HCT116 (cell line): ENCODE results near the gene SOCS1. TPM values are rescaled to one million over a fixed set of nuclear protein-coding genes. Genes with fewer than 3 reads are reported as not detected.

Experiments used
- ATAC-seq: fragments of 200-7000 bp; cut with Tn5 transposase; 2 replicates; pipeline ENCODE4 v1.9.1; 2020; ENCODE audit warnings: mild to moderate bottlenecking, moderate library complexity
- BruUV-seq: library from RNA; stranded (reverse); fragments of 400-500 nt; replicated peaks from 2 replicates; lab custom pipeline; 2021; lab: Mats Ljungman, UMichigan
- CTCF ChIA-PET: fragments of 300-600 bp; sonication (Branson Sonifier 250); formaldehyde crosslinking; loops from one replicate; lab custom pipeline; 2021; ENCODE audit warnings: antibody characterized with exemption; lab: Charles Lee
- POLR2A ChIA-PET: fragments of 300-600, 350-600 bp; sonication (Branson Sonifier 250); formaldehyde crosslinking; loops from one replicate; lab custom pipeline; 2021; ENCODE audit warnings: antibody characterized with exemption; lab: Charles Lee
- RAD21 ChIA-PET, 2 experiments: fragments of 300-600 bp; sonication (Branson Sonifier 250); formaldehyde crosslinking; loops; one replicate each; lab custom pipeline; 2023; ENCODE audit warnings: low total read pairs in 2 of 2; ENCODE audit not compliant: uncharacterized antibody in 2 of 2, unreplicated experiment in 2 of 2, low non-redundant PET in 1 of 2; lab: Charles Lee
- DNase-seq: peaks from one replicate; pipeline ENCODE4 v3.0.0-alpha.2; 2010; ENCODE audit warnings: low read depth, low spot score
- H2AFZ ChIP-seq: fragments of 200-600 bp; shearing (Covaris generic), sonication (generic); 2 replicates; pipeline ENCODE4 v1.6.1; 2017; ENCODE audit warnings: low read depth, mixed run types, mixed read lengths, antibody characterized with exemption, low read length; ENCODE audit not compliant: poor library complexity, severe bottlenecking
- H3K27ac ChIP-seq: 2 replicates; pipeline ENCODE4 v1.5.1; 2012; ENCODE audit warnings: low read depth, low read length
- H3K27me3 ChIP-seq: fragments of 200-600 bp; sonication (generic); 2 replicates; pipeline ENCODE4 v1.6.1; 2016; ENCODE audit warnings: mixed run types, low read length, mixed read lengths; ENCODE audit not compliant: insufficient read depth
- H3K36me3 ChIP-seq, 2 experiments: fragments of 200-500 bp in 1 of 2; fragments of 200-600 bp in 1 of 2; sonication (Bioruptor generic) in 1 of 2; sonication (generic) in 1 of 2; 2 replicates each; pipeline versions ENCODE4 v1.5.1 to v1.6.1; 2014 to 2016; ENCODE audit warnings: low read length in 2 of 2, inconsistent platforms in 1 of 2, mixed read lengths in 1 of 2, mixed run types in 1 of 2; ENCODE audit not compliant: insufficient read depth in 2 of 2, control insufficient read depth in 1 of 2
- H3K4me1 ChIP-seq, 2 experiments: fragments of 200-600 bp in 1 of 2; sonication (generic) in 1 of 2; 2 replicates each; pipeline versions ENCODE4 v1.5.1 to v1.6.1; 2012 to 2017; ENCODE audit warnings: low read length in 2 of 2, inconsistent platforms in 1 of 2, mild to moderate bottlenecking in 1 of 2, mixed read lengths in 1 of 2, mixed run types in 1 of 2, moderate library complexity in 1 of 2; ENCODE audit not compliant: insufficient read depth in 2 of 2, control insufficient read depth in 1 of 2
- H3K4me2 ChIP-seq: fragments of 200-600 bp; sonication (generic); 2 replicates; pipeline ENCODE4 v1.6.1; 2017; ENCODE audit warnings: mixed run types, low read length, mixed read lengths
- H3K4me3 ChIP-seq, 2 experiments: fragments of 200-600 bp in 1 of 2; sonication (generic) in 1 of 2; replicated peaks in 1 of 2; 2 replicates each; pipeline ENCODE4 v1.5.1; 2011 to 2016; ENCODE audit warnings: low read length in 2 of 2, control low read depth in 1 of 2, low read depth in 1 of 2, mild to moderate bottlenecking in 1 of 2, mixed read lengths in 1 of 2, mixed run types in 1 of 2
- H3K79me2 ChIP-seq: fragments of 200-600 bp; sonication (generic); 2 replicates; pipeline ENCODE4 v1.6.1; 2017; ENCODE audit warnings: mild to moderate bottlenecking, mixed run types, low read length, moderate library complexity, mixed read lengths; ENCODE audit not compliant: insufficient read depth
- H3K9ac ChIP-seq: fragments of 200-600 bp; sonication (generic); 2 replicates; pipeline ENCODE4 v1.6.1; 2016; ENCODE audit warnings: low read length, mixed read lengths
- H3K9me2 ChIP-seq: fragments of 200-600 bp; sonication (generic), shearing (Covaris generic); 2 replicates; pipeline ENCODE4 v1.6.1; 2017; ENCODE audit warnings: mixed run types, mild to moderate bottlenecking, moderate library complexity; ENCODE audit not compliant: insufficient read depth
- H3K9me3 ChIP-seq, 2 experiments: fragments of 200-500 bp in 1 of 2; fragments of 200-600 bp in 1 of 2; sonication (Bioruptor generic) in 1 of 2; sonication (generic) in 1 of 2; 2 replicates each; pipeline ENCODE4 v1.6.1; 2014 to 2017; ENCODE audit warnings: low read length in 2 of 2, mixed read lengths in 2 of 2, inconsistent platforms in 1 of 2, low read depth in 1 of 2, mild to moderate bottlenecking in 1 of 2, mixed run types in 1 of 2, moderate library complexity in 1 of 2; ENCODE audit not compliant: control insufficient read depth in 1 of 2, insufficient read depth in 1 of 2
- H4K20me1 ChIP-seq: fragments of 200-600 bp; sonication (generic), shearing (Covaris generic); 2 replicates; pipeline ENCODE4 v1.6.1; 2017; ENCODE audit warnings: mixed run types, mild to moderate bottlenecking, moderate library complexity; ENCODE audit not compliant: insufficient read depth
- CEBPB ChIP-seq: IDR thresholded peaks from 2 replicates; pipeline ENCODE4 v1.6.1; 2012; ENCODE audit warnings: low read depth
- EZH2 ChIP-seq: fragments of 200-600 bp; sonication (generic); IDR thresholded peaks from 2 replicates; pipeline ENCODE4 v1.6.1; 2017; ENCODE audit warnings: antibody characterized with exemption, mixed run types
- EZH2phosphoT487 ChIP-seq: fragments of 200-600 bp; IDR thresholded peaks from 2 replicates; pipeline ENCODE4 v1.6.1; 2018; ENCODE audit warnings: antibody characterized with exemption, borderline replicate concordance
- MAX ChIP-seq: IDR thresholded peaks from 2 replicates; pipeline ENCODE4 v1.6.1; 2012
- POLR2AphosphoS5 ChIP-seq: IDR thresholded peaks from 2 replicates; pipeline ENCODE4 v1.6.1; 2011; ENCODE audit warnings: mild to moderate bottlenecking, low read depth, low read length, moderate library complexity
- RAD21 ChIP-seq: IDR thresholded peaks from 2 replicates; pipeline ENCODE4 v1.6.1; 2012; ENCODE audit warnings: low read depth, mild to moderate bottlenecking
- SIN3A ChIP-seq: IDR thresholded peaks from 2 replicates; pipeline ENCODE4 v1.6.1; 2012; ENCODE audit warnings: low read depth
- SP1 ChIP-seq: IDR thresholded peaks from 2 replicates; pipeline ENCODE4 v1.6.1; 2012; ENCODE audit warnings: low read depth
- SRF ChIP-seq: IDR thresholded peaks from 2 replicates; pipeline ENCODE4 v1.6.1; 2012; ENCODE audit warnings: low read depth
- TCF7L2 ChIP-seq: IDR thresholded peaks from 2 replicates; pipeline ENCODE4 v1.7.0; 2011; ENCODE audit warnings: borderline replicate concordance, inconsistent platforms; ENCODE audit not compliant: insufficient read depth, insufficient read length; ENCODE audit errors: extremely low read depth
- YY1 ChIP-seq: IDR thresholded peaks from 2 replicates; pipeline ENCODE4 v1.6.1; 2011; ENCODE audit warnings: low read length, low read depth, moderate library complexity, mild to moderate bottlenecking; ENCODE audit not compliant: insufficient replicate concordance; ENCODE audit errors: extremely low read depth
- ZFX ChIP-seq: fragments of 450-650 bp; IDR thresholded peaks from 2 replicates; pipeline ENCODE4 v1.6.1; 2017
- ZNF274 ChIP-seq: fragments of 200-500 bp; sonication (Bioruptor generic); IDR thresholded peaks from 2 replicates; pipeline ENCODE4 v1.6.1; 2014; ENCODE audit warnings: mild to moderate bottlenecking, low read depth, low read length, inconsistent platforms
- intact Hi-C: fragments of 100-400 bp; cut with micrococcal nuclease; formaldehyde crosslinking; loops from 2 replicates; pipeline ENCODE4 v1.10.0; 2022
- total RNA-seq: library from RNA; stranded (reverse); gene quantifications from one replicate; pipeline ENCODE4 v1.2.1, GENCODE V29; 2021; ENCODE audit not compliant: unreplicated experiment
- TF ChIP-seq, protein P1 (sequence below): IDR thresholded peaks from 2 replicates; pipeline ENCODE4 v1.6.1; 2011; ENCODE audit warnings: mild to moderate bottlenecking, low read length, moderate library complexity; ENCODE audit not compliant: insufficient replicate concordance; ENCODE audit errors: extremely low read depth

The SOCS1 gene
- total RNA-seq, 1 experiment from 2014 or later = 4.9 TPM

DNA sequence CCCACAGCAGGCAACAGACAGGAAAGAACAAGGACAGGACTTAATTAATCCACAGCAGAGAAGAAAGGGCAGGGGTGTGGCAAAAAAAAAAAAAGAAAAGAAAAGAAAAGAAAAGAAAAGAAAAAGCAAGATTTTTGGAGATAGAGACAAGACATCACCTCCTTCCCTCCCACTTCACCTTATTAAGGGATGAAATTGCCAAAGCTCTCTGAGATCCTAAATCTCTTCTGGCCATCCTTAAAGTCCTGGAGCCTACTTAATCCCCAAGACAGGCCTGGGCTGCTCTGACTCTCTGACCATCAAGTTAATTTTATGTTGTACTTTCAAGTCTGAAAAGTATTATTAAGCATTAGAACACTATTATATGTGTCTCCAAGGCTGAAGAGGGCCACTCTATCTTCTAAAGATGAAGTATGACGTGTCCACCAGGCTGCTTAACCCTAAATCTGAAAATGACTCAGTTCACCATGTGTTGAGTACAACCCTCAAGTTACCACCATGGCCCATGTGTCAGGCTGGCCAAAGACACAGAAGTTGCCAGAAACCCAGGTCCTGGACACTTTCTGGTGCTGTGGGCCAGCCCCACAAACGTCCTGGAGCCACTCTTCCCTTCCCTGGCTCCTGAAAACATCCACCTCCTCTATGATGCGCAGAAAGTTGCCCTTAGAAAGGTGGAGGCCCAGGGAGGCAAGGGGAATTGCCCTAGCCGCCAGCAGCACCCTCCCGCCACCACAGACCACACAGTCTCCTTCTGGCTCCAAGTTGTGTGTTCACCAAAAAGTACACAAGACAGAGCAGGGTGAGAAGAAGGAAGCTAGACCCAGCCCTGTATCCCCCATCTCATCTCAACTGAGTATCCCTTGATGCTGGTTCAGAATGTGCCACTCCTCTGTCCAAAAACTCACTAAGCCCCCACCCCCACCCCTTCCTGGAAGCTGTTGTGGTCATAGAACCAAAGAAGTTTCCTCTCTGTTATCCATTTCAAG lies 2.7 kb downstream of the SOCS1 start:
- RAD21 ChIA-PET = no interaction called here
- Histone ChIP-seq H4K20me1 (no peaks in the 10 kb centered on the region), H3K27ac (no peak overlapping the region), H3K4me3 (no peak overlapping the region), H3K4me1 (peaks cover 10 to 31% of the 10 kb centered on the region in 2 experiments; a peak in 3 of 4 replicates), H3K9ac (no peak overlapping the region), H3K4me2 (no peak overlapping the region), H3K9me2 (no peaks in the 10 kb centered on the region)
- intact Hi-C loops = no loop called here
- no peak for DNase-seq
- TF ChIP-seq POLR2AphosphoS5 = no peak
- TF ChIP-seq TCF7L2 = no peak
- TF ChIP-seq, all 23 proteins: peak for 0
- Histone ChIP-seq H3K27me3 (no peaks in the 10 kb centered on the region), H3K36me3 (no peaks in the 10 kb centered on the region), H3K9me3 (no peaks in the 10 kb centered on the region), H2AFZ (no peak overlapping the region), H3K79me2 (no peaks in the 10 kb centered on the region)
- ChIA-PET CTCF (interaction anchor here (1.0 kb wide), 1 partner anchor 282 kb away, joined by 5 read pairs; no protein-coding TSS in a partner anchor), POLR2A (interaction anchor here (3.0 to 4.0 kb wide), 2 partner anchors 165 to 282 kb away, joined by 15 to 30 read pairs; no protein-coding TSS in a partner anchor)
- ATAC-seq = no peak
- BruUV-seq = no TSS peak

DNA sequence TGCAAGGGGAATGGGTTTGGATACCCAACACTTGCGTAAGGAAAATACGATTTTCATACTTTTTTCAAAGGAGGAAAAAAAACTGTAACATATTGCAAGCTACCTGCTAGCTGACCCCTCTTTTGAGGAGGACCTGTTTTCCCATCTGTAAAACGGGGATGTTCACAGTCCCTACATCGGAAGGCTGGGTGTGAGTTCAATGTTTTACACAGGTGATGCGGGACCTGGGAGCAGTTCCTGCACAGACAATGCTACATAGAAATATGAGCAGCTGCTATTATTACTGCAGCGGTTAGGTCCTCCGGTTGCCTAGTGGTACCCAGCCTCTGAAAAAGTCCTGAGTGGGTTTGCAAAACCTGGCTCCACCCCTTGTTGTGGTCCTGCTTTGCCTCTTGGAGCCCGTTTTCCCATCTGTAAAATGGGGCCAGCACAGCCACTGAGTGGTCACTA lies 3.5 kb downstream of the SOCS1 start:
- ChIA-PET CTCF (interaction anchor here (1.0 kb wide), 1 partner anchor 281 kb away, joined by 5 read pairs; no protein-coding TSS in a partner anchor), POLR2A (no interaction called here), RAD21 (no interaction called here)
- peaks cover 8 to 30% of the 10 kb centered on the region in 2 experiments; a peak in 3 of 4 replicates for H3K4me1 ChIP-seq
- H3K36me3 ChIP-seq = no peaks in the 10 kb centered on the region
- TF ChIP-seq ZFX (no peak), SRF (no peak), EZH2phosphoT487 (no peak), SIN3A (no peak), CEBPB (no peak), MAX (no peak), EZH2 (no peak), YY1 (no peak), SP1 (no peak), ZNF274 (no peak), RAD21 (no peak)
- TF ChIP-seq, protein P1, sequence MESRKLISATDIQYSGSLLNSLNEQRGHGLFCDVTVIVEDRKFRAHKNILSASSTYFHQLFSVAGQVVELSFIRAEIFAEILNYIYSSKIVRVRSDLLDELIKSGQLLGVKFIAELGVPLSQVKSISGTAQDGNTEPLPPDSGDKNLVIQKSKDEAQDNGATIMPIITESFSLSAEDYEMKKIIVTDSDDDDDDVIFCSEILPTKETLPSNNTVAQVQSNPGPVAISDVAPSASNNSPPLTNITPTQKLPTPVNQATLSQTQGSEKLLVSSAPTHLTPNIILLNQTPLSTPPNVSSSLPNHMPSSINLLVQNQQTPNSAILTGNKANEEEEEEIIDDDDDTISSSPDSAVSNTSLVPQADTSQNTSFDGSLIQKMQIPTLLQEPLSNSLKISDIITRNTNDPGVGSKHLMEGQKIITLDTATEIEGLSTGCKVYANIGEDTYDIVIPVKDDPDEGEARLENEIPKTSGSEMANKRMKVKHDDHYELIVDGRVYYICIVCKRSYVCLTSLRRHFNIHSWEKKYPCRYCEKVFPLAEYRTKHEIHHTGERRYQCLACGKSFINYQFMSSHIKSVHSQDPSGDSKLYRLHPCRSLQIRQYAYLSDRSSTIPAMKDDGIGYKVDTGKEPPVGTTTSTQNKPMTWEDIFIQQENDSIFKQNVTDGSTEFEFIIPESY = no peak
- H3K4me2 ChIP-seq = no peak overlapping the region
- no peaks in the 10 kb centered on the region for H4K20me1 ChIP-seq
- no peaks in the 10 kb centered on the region for H3K27me3 ChIP-seq
- H2AFZ ChIP-seq = no peak overlapping the region
- no peaks in the 10 kb centered on the region for H3K9me3 ChIP-seq
- intact Hi-C loops = no loop called here
- H3K9me2 ChIP-seq = no peaks in the 10 kb centered on the region
- no peak overlapping the region for H3K4me3 ChIP-seq
- H3K9ac ChIP-seq = no peak overlapping the region
- ATAC-seq (no peak), DNase-seq (no peak)
- no TSS peak for BruUV-seq
- no peak overlapping the region for H3K27ac ChIP-seq
- no peaks in the 10 kb centered on the region for H3K79me2 ChIP-seq
